SK-N-SH (cell line): ENCODE data around the gene PIEZO2. TPM values are rescaled to one million over a fixed set of nuclear protein-coding genes. Genes with fewer than 3 reads are reported as not detected.
"Not testable (repeated sequence)": the region's sequence is repeated elsewhere in the genome, so short reads cannot be mapped to it uniquely, and the experiment has no call there.

ENCODE experiments used
- CTCF ChIA-PET: fragments of 300-600, 350-600 bp; formaldehyde crosslinking; extraction: SDS; loops from one replicate; lab custom pipeline; 2021; lab: Yijun Ruan, JAX
- POLR2A ChIA-PET: fragments of 350-600 bp; sonication (Branson Sonifier 250); formaldehyde crosslinking; extraction: SDS; loops from one replicate; lab custom pipeline; 2020; ENCODE audit warnings: antibody characterized with exemption, inconsistent platforms; lab: Yijun Ruan, JAX
- DNase-seq: peaks from one replicate; pipeline ENCODE4 v3.0.0; 2012
- H2AFZ ChIP-seq: fragments of 200-600 bp; sonication (generic); 2 replicates; pipeline ENCODE4 v1.8.1; 2016; ENCODE audit warnings: antibody characterized with exemption, mild to moderate bottlenecking, low read depth
- H3F3A ChIP-seq: fragments of 200-600 bp; sonication (generic); replicated peaks from 2 replicates; pipeline ENCODE3; 2016; ENCODE audit warnings: antibody characterized with exemption, mild to moderate bottlenecking; ENCODE audit not compliant: insufficient read depth
- H3K27ac ChIP-seq, 2 experiments: fragments of 200-500 bp in 1 of 2; fragments of 200-600 bp in 1 of 2; sonication (Bioruptor generic) in 1 of 2; sonication (generic), shearing (Covaris generic) in 1 of 2; 2 replicates each; pipeline versions ENCODE4 v1.5.1 to v1.6.1; 2014 to 2016; ENCODE audit warnings: low read depth in 2 of 2, inconsistent platforms in 1 of 2, low read length in 1 of 2, mild to moderate bottlenecking in 1 of 2, mixed read lengths in 1 of 2
- H3K27me3 ChIP-seq: fragments of 200-600 bp; sonication (generic), shearing (Covaris generic); 2 replicates; pipeline ENCODE4 v1.6.1; 2016; ENCODE audit warnings: mixed run types; ENCODE audit not compliant: insufficient read depth
- H3K36me3 ChIP-seq, 2 experiments: fragments of 200-500 bp in 1 of 2; fragments of 200-600 bp in 1 of 2; sonication (Bioruptor generic) in 1 of 2; sonication (generic) in 1 of 2; replicated peaks in 1 of 2; 2 replicates each; pipeline versions ENCODE3 to v1.5.1; 2014 to 2016; ENCODE audit warnings: low read length in 1 of 2, mild to moderate bottlenecking in 1 of 2; ENCODE audit not compliant: insufficient read depth in 2 of 2, control insufficient read depth in 1 of 2
- H3K4me1 ChIP-seq, 2 experiments: fragments of 200-500 bp in 1 of 2; fragments of 200-600 bp in 1 of 2; sonication (Bioruptor generic) in 1 of 2; sonication (generic), shearing (Covaris generic) in 1 of 2; 2 replicates each; pipeline versions ENCODE4 v1.5.1 to v1.6.1; 2014 to 2016; ENCODE audit warnings: low read depth in 1 of 2, low read length in 1 of 2, mixed run types in 1 of 2; ENCODE audit not compliant: insufficient read depth in 2 of 2, control insufficient read depth in 1 of 2
- H3K4me2 ChIP-seq: fragments of 200-600 bp; sonication (generic), shearing (Covaris generic); 2 replicates; pipeline ENCODE4 v1.6.1; 2017; ENCODE audit warnings: mixed run types
- H3K4me3 ChIP-seq, 2 experiments: fragments of 200-500 bp in 1 of 2; fragments of 200-600 bp in 1 of 2; sonication (Bioruptor generic) in 1 of 2; sonication (generic), shearing (Covaris generic) in 1 of 2; 2 replicates each; pipeline versions ENCODE4 v1.5.1 to v1.8.1; 2014 to 2016; ENCODE audit warnings: low read depth in 2 of 2, inconsistent platforms in 1 of 2, low read length in 1 of 2, mild to moderate bottlenecking in 1 of 2, mixed read lengths in 1 of 2, moderate library complexity in 1 of 2
- H3K79me2 ChIP-seq: fragments of 200-600 bp; sonication (generic); 2 replicates; pipeline ENCODE4 v1.8.1; 2017; ENCODE audit warnings: mild to moderate bottlenecking; ENCODE audit not compliant: insufficient read depth
- H3K9ac ChIP-seq: fragments of 200-600 bp; sonication (generic); 2 replicates; pipeline ENCODE4 v1.6.1; 2017; ENCODE audit warnings: mixed run types
- H3K9me2 ChIP-seq: fragments of 200-600 bp; sonication (generic); 2 replicates; pipeline ENCODE4 v1.6.1; 2017; ENCODE audit warnings: mixed run types
- H3K9me3 ChIP-seq: fragments of 200-600 bp; sonication (generic); 2 replicates; pipeline ENCODE4 v1.6.1; 2017; ENCODE audit warnings: mixed run types, mild to moderate bottlenecking, moderate library complexity
- H4K20me1 ChIP-seq: fragments of 200-600 bp; sonication (generic); 2 replicates; pipeline ENCODE4 v1.6.1; 2017; ENCODE audit warnings: mild to moderate bottlenecking, mixed run types; ENCODE audit not compliant: insufficient read depth
- CHD2 ChIP-seq: fragments of 150-350 bp; IDR thresholded peaks from 2 replicates; pipeline ENCODE4 v1.6.1; 2018; ENCODE audit warnings: low read length; ENCODE audit not compliant: partially characterized antibody
- CTCF ChIP-seq: fragments of 200-600 bp; sonication (generic); IDR thresholded peaks from 2 replicates; pipeline ENCODE4 v1.6.1; 2017; ENCODE audit warnings: antibody characterized with exemption, mild to moderate bottlenecking, moderate library complexity
- ELF1 ChIP-seq: IDR thresholded peaks from 2 replicates; pipeline ENCODE4 v1.4.0; 2012
- EZH2phosphoT487 ChIP-seq: fragments of 200-600 bp; sonication (generic); IDR thresholded peaks from 2 replicates; pipeline ENCODE4 v1.6.1; 2017; ENCODE audit warnings: low read depth, mixed run types, mild to moderate bottlenecking, antibody characterized with exemption, moderate library complexity, borderline replicate concordance
- FOSL2 ChIP-seq: IDR thresholded peaks from 2 replicates; pipeline ENCODE4 v1.4.0; 2012; ENCODE audit warnings: low read depth, mild to moderate bottlenecking, moderate library complexity, borderline replicate concordance
- GABPA ChIP-seq: IDR thresholded peaks from 2 replicates; pipeline ENCODE4 v1.4.0; 2012; ENCODE audit warnings: low read depth, mild to moderate bottlenecking
- IRF3 ChIP-seq: fragments of 150-350 bp; IDR thresholded peaks from 2 replicates; pipeline ENCODE4 v1.6.1; 2016; ENCODE audit warnings: mild to moderate bottlenecking, low read depth, low read length
- MAX ChIP-seq: IDR thresholded peaks from 2 replicates; pipeline ENCODE4 v1.4.0; 2012; ENCODE audit warnings: low read depth
- NFIC ChIP-seq: IDR thresholded peaks from 2 replicates; pipeline ENCODE4 v1.4.0; 2012; ENCODE audit warnings: borderline replicate concordance
- PBX3 ChIP-seq: IDR thresholded peaks from 2 replicates; pipeline ENCODE4; 2012
- RCOR1 ChIP-seq: fragments of 150-350 bp; IDR thresholded peaks from 2 replicates; pipeline ENCODE4 v1.6.1; 2017; ENCODE audit warnings: antibody characterized with exemption, low read length
- REST ChIP-seq: IDR thresholded peaks from 2 replicates; pipeline ENCODE4 v1.6.1; 2012; ENCODE audit warnings: mild to moderate bottlenecking, low read depth, low read length, moderate library complexity
- RXRA ChIP-seq: IDR thresholded peaks from 2 replicates; pipeline ENCODE4 v1.4.0; 2012; ENCODE audit warnings: low read depth, mild to moderate bottlenecking, borderline replicate concordance
- TCF12 ChIP-seq: IDR thresholded peaks from 2 replicates; pipeline ENCODE4 v1.4.0; 2012
- TEAD4 ChIP-seq: IDR thresholded peaks from 2 replicates; pipeline ENCODE4 v1.4.0; 2012; ENCODE audit warnings: mild to moderate bottlenecking, borderline replicate concordance; ENCODE audit not compliant: insufficient read depth
- USF1 ChIP-seq: IDR thresholded peaks from 2 replicates; pipeline ENCODE4 v1.4.0; 2012; ENCODE audit warnings: low read depth, borderline replicate concordance
- USF2 ChIP-seq: fragments of 150-350 bp; IDR thresholded peaks from 2 replicates; pipeline ENCODE4 v1.6.1; 2017; ENCODE audit warnings: antibody characterized with exemption, low read length, low read depth, borderline replicate concordance
- WGBS: methylation state at CpG from one replicate; pipeline ENCODE4 v1.1.6; 2017; ENCODE audit warnings: low lambda C conversion rate; 5-methylcytosine and 5-hydroxymethylcytosine counted together
- polyA plus RNA-seq, 3 experiments: library from polyadenylated mRNA; depleted of rRNA; stranded (reverse); fragments of >200 nt; gene quantifications; 2 replicates each; pipeline ENCODE4 v1.2.3, GENCODE V29; 2012

The PIEZO2 gene
- polyA plus RNA-seq, 1 of the 3 experiments (the other 2 are of a cell fraction) = not detected

GRCh38 chr18:10935588-10935987, 213.8 kb downstream of the PIEZO2 start:
- H3K4me1 ChIP-seq = no peaks in the 10 kb centered on the region
- H3K27ac ChIP-seq = no peak overlapping the region
- DNase-seq = no peak
- no peaks in the 10 kb centered on the region for H3F3A ChIP-seq
- no peak overlapping the region for H3K4me2 ChIP-seq
- ChIA-PET CTCF (no interaction called here), POLR2A (no interaction called here)
- H3K9me3 ChIP-seq = no peaks in the 10 kb centered on the region
- 10% methylated on average over 7 of the region's 7 CpGs for WGBS
- H4K20me1 ChIP-seq = no peaks in the 10 kb centered on the region
- H3K79me2 ChIP-seq = no peaks in the 10 kb centered on the region
- H3K27me3 ChIP-seq = peaks cover 17% of the 10 kb centered on the region
- no peak overlapping the region for H3K9ac ChIP-seq
- H3K4me3 ChIP-seq = no peak overlapping the region
- no peak overlapping the region for H2AFZ ChIP-seq
- no peaks in the 10 kb centered on the region for H3K9me2 ChIP-seq
- no peaks in the 10 kb centered on the region for H3K36me3 ChIP-seq
- no peak for TF ChIP-seq TEAD4
- TF ChIP-seq MAX = no peak
- no peak for TF ChIP-seq PBX3
- no peak for TF ChIP-seq CHD2
- no peak for TF ChIP-seq RCOR1
- TF ChIP-seq RXRA = no peak
- TF ChIP-seq USF2 = no peak
- no peak for TF ChIP-seq EZH2phosphoT487
- TF ChIP-seq FOSL2 = no peak
- no peak for TF ChIP-seq IRF3
- TF ChIP-seq GABPA = no peak
- no peak for TF ChIP-seq ELF1
- no peak for TF ChIP-seq NFIC
- TF ChIP-seq REST = no peak
- no peak for TF ChIP-seq USF1
- no peak for TF ChIP-seq TCF12
- TF ChIP-seq CTCF = no peak

- H3K27me3 ChIP-seq = peaks cover 17% of the 10 kb centered on the region
- DNase-seq, H3K9me3 ChIP-seq, POLR2A ChIA-PET, H3K4me1 ChIP-seq, H3K36me3 ChIP-seq, H3K79me2 ChIP-seq, H3K4me3 ChIP-seq, H3K9ac ChIP-seq, H3F3A ChIP-seq, H3K4me2 ChIP-seq, H3K27ac ChIP-seq, H2AFZ ChIP-seq, H4K20me1 ChIP-seq, H3K9me2 ChIP-seq, CTCF ChIA-PET: not testable (repeated sequence)
- WGBS = 0% methylated on average over 3 of the region's 3 CpGs
Observed at GRCh38 chr18:10933648-10934047, 215.7 kb downstream of the PIEZO2 start.
